Trophoblast cell (in vitro differentiated cells and primary cell): ENCODE measurements around the gene JOSD2.

ENCODE experiments used
- DNase-seq, 2 donors: peaks; one replicate each; pipeline ENCODE4 v3.0.0-alpha.2; 2016
- H2AFZ ChIP-seq: 2 replicates; pipeline ENCODE4 v1.6.1; 2013; ENCODE audit warnings: low read length, moderate library complexity, mild to moderate bottlenecking; ENCODE audit not compliant: insufficient read depth, poor library complexity
- H2AK5ac ChIP-seq: 2 replicates; pipeline ENCODE4 v1.6.1; 2013; ENCODE audit warnings: mild to moderate bottlenecking, low read length
- H2BK120ac ChIP-seq: 2 replicates; pipeline ENCODE4 v1.6.1; 2013; ENCODE audit warnings: low read length, mild to moderate bottlenecking, moderate library complexity; ENCODE audit not compliant: insufficient read depth, poor library complexity
- H2BK12ac ChIP-seq: 2 replicates; pipeline ENCODE4 v1.6.1; 2013; ENCODE audit warnings: mild to moderate bottlenecking, low read length, moderate library complexity
- H2BK5ac ChIP-seq: 2 replicates; pipeline ENCODE4 v1.6.1; 2013; ENCODE audit warnings: low read length, low read depth, moderate library complexity, mild to moderate bottlenecking; ENCODE audit not compliant: poor library complexity
- H3K14ac ChIP-seq: 2 replicates; pipeline ENCODE4 v1.6.1; 2013; ENCODE audit warnings: mild to moderate bottlenecking, low read length
- H3K18ac ChIP-seq: 2 replicates; pipeline ENCODE4 v1.6.1; 2013; ENCODE audit warnings: mild to moderate bottlenecking, low read length
- H3K23ac ChIP-seq: 2 replicates; pipeline ENCODE4 v1.6.1; 2013; ENCODE audit warnings: low read length
- H3K27ac ChIP-seq: 2 replicates; pipeline ENCODE4 v1.5.1; 2013; ENCODE audit warnings: low read depth, mild to moderate bottlenecking, inconsistent platforms, low read length, moderate library complexity
- H3K27me3 ChIP-seq: 2 replicates; pipeline ENCODE4 v1.6.1; 2013; ENCODE audit warnings: inconsistent platforms, mild to moderate bottlenecking, low read length, moderate library complexity; ENCODE audit not compliant: insufficient read depth
- H3K36me3 ChIP-seq, 2 experiments: 1 replicate in 1 of 2; 2 replicates in 1 of 2; pipeline ENCODE4 v1.6.1; 2013; ENCODE audit warnings: low read length in 2 of 2, mild to moderate bottlenecking in 2 of 2, moderate library complexity in 1 of 2; ENCODE audit not compliant: insufficient read depth in 2 of 2, control insufficient read depth in 1 of 2
- H3K4ac ChIP-seq: 2 replicates; pipeline ENCODE4 v1.6.1; 2013; ENCODE audit warnings: low read depth, mild to moderate bottlenecking, low read length, moderate library complexity
- H3K4me1 ChIP-seq, 2 experiments: 1 replicate in 1 of 2; 2 replicates in 1 of 2; pipeline ENCODE4 v1.6.1; 2013; ENCODE audit warnings: low read length in 2 of 2, mild to moderate bottlenecking in 2 of 2, moderate library complexity in 1 of 2; ENCODE audit not compliant: insufficient read depth in 2 of 2, control insufficient read depth in 1 of 2
- H3K4me2 ChIP-seq: 2 replicates; pipeline ENCODE4 v1.6.1; 2013; ENCODE audit warnings: inconsistent platforms, mild to moderate bottlenecking, low read length, moderate library complexity
- H3K4me3 ChIP-seq: 2 replicates; pipeline ENCODE4 v1.5.1; 2013; ENCODE audit warnings: mild to moderate bottlenecking, low read depth, low read length, inconsistent platforms
- H3K79me1 ChIP-seq: one replicate; pipeline ENCODE4 v1.6.1; 2013; ENCODE audit warnings: low read length
- H3K79me2 ChIP-seq: 2 replicates; pipeline ENCODE4 v1.6.1; 2013; ENCODE audit warnings: low read length, mild to moderate bottlenecking; ENCODE audit not compliant: control insufficient read depth, insufficient read depth, poor library complexity
- H3K9ac ChIP-seq: 2 replicates; pipeline ENCODE4 v1.6.1; 2013; ENCODE audit warnings: mild to moderate bottlenecking, low read length
- H3K9me3 ChIP-seq: 2 replicates; pipeline ENCODE4 v1.6.1; 2013; ENCODE audit warnings: low read depth, mild to moderate bottlenecking, control low read depth, inconsistent platforms, low read length; ENCODE audit not compliant: insufficient read depth
- H4K12ac ChIP-seq: 2 replicates; pipeline ENCODE4 v1.6.1; 2013; ENCODE audit warnings: low read depth, mild to moderate bottlenecking, low read length, moderate library complexity
- H4K8ac ChIP-seq: 2 replicates; pipeline ENCODE4 v1.6.1; 2013; ENCODE audit warnings: low read depth, mild to moderate bottlenecking, low read length, moderate library complexity
- H4K91ac ChIP-seq: one replicate; pipeline ENCODE4 v1.6.1; 2013; ENCODE audit warnings: low read depth, mild to moderate bottlenecking, low read length, moderate library complexity
- WGBS: extraction: QIAGEN DNeasy Blood & Tissue Kit; methylation state at CpG from one replicate; pipeline ENCODE4 v1.1.7; 2013; ENCODE audit warnings: missing lambda C conversion rate; ENCODE audit not compliant: insufficient read length, insufficient coverage; ENCODE audit errors: extremely low coverage; 5-methylcytosine and 5-hydroxymethylcytosine counted together

Gene JOSD2

GRCh38 chr19:50507376-50507775 lies 3.6 kb downstream of the JOSD2 start:
- peaks cover 9 to 11% of the 10 kb centered on the region in 2 experiments for H3K4me1 ChIP-seq
- H4K91ac ChIP-seq: no peak overlapping the region
- no peak overlapping the region for H3K14ac ChIP-seq
- H2AK5ac ChIP-seq: no peak overlapping the region
- no peak overlapping the region for H2BK120ac ChIP-seq
- peaks cover 5% of the 10 kb centered on the region for H3K79me2 ChIP-seq
- no CpG with 5 or more reads among the region's 8 CpGs for WGBS
- no peak overlapping the region for H3K23ac ChIP-seq
- no peak overlapping the region for H4K12ac ChIP-seq
- peaks cover 9% of the 10 kb centered on the region for H3K79me1 ChIP-seq
- H3K36me3 ChIP-seq: peaks cover 5 to 6% of the 10 kb centered on the region in 2 experiments
- H3K18ac ChIP-seq: no peak overlapping the region
- H2BK5ac ChIP-seq: no peak overlapping the region
- no peaks in the 10 kb centered on the region for H3K9me3 ChIP-seq
- DNase-seq: no peak
- no peak overlapping the region for H3K4me2 ChIP-seq
- H3K9ac ChIP-seq: no peak overlapping the region
- no peak overlapping the region for H3K27ac ChIP-seq
- H3K4me3 ChIP-seq: peak overlapping the region; percentile 41
- H4K8ac ChIP-seq: no peak overlapping the region
- H2BK12ac ChIP-seq: no peak overlapping the region
- no peaks in the 10 kb centered on the region for H3K27me3 ChIP-seq
- H3K4ac ChIP-seq: no peak overlapping the region
- H2AFZ ChIP-seq: no peak overlapping the region

DNA sequence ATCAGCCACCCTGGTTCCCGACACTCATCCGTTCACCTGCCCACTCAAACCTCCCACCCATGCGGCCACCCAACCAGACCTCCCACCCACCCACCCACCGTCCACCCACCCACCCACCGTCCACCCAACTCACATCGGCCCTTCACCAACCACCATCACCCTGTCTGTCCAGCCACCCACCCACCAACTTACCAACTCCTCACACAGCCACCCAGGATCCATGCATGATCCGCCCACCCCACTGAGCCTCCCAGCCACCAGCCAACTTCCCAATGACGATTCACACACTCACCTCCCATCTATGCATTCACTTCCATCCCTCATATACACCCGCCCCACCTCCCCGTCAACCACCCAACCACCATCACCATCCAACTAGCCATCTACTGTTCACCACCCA lies 4.3 kb downstream of the JOSD2 start:
- H2BK120ac ChIP-seq: no peak overlapping the region

GRCh38 chr19:50505856-50506611 lies 5.0 kb downstream of the JOSD2 start:
- H2BK5ac ChIP-seq: no peak overlapping the region
- no peak for DNase-seq
- H3K4ac ChIP-seq: no peak overlapping the region
- H3K14ac ChIP-seq: no peak overlapping the region
- peaks cover 5% of the 10 kb centered on the region for H3K79me2 ChIP-seq
- WGBS: no CpG with 5 or more reads among the region's 30 CpGs
- no peak overlapping the region for H2AFZ ChIP-seq
- no peak overlapping the region for H4K91ac ChIP-seq
- peak overlapping the region; percentile 8 for H2BK12ac ChIP-seq
- no peak overlapping the region for H3K4me3 ChIP-seq
- no peak overlapping the region for H4K12ac ChIP-seq
- no peak overlapping the region for H2BK120ac ChIP-seq
- peaks cover 12 to 15% of the 10 kb centered on the region in 2 experiments for H3K4me1 ChIP-seq
- peaks cover 5 to 6% of the 10 kb centered on the region in 2 experiments for H3K36me3 ChIP-seq
- H3K9me3 ChIP-seq: no peaks in the 10 kb centered on the region
- H2AK5ac ChIP-seq: no peak overlapping the region
- H3K18ac ChIP-seq: no peak overlapping the region
- no peak overlapping the region for H3K23ac ChIP-seq
- H3K27ac ChIP-seq: no peak overlapping the region
- no peak overlapping the region for H3K4me2 ChIP-seq
- H3K27me3 ChIP-seq: no peaks in the 10 kb centered on the region
- no peak overlapping the region for H4K8ac ChIP-seq
- peaks cover 14% of the 10 kb centered on the region for H3K79me1 ChIP-seq
- H3K9ac ChIP-seq: no peak overlapping the region

More for the DNA sequence above, 4.3 kb downstream of the JOSD2 start:
- Histone ChIP-seq H3K36me3 (peaks cover 5 to 6% of the 10 kb centered on the region in 2 experiments), H3K27me3 (no peaks in the 10 kb centered on the region), H3K27ac (no peak overlapping the region), H3K23ac (no peak overlapping the region), H4K8ac (no peak overlapping the region), H3K9me3 (no peaks in the 10 kb centered on the region), H4K91ac (no peak overlapping the region), H2AFZ (no peak overlapping the region), H3K4me3 (no peak overlapping the region), H3K4me1 (peaks cover 7 to 12% of the 10 kb centered on the region in 2 experiments), H3K14ac (no peak overlapping the region), H3K4ac (no peak overlapping the region), H3K4me2 (no peak overlapping the region), H3K18ac (no peak overlapping the region), H2BK5ac (no peak overlapping the region), H3K79me1 (peaks cover 14% of the 10 kb centered on the region), H2AK5ac (no peak overlapping the region), H3K9ac (no peak overlapping the region), H3K79me2 (peaks cover 5% of the 10 kb centered on the region), H4K12ac (no peak overlapping the region), H2BK12ac (no peak overlapping the region)
- WGBS: 100% methylated on average over 2 of the region's 10 CpGs
- no peak for DNase-seq

- peaks cover 17 to 23% of the 10 kb centered on the region in 2 experiments for H3K4me1 ChIP-seq
- H3K23ac ChIP-seq: no peak overlapping the region
- H2BK120ac ChIP-seq: peak overlapping the region; percentile 88
- peaks cover 5 to 6% of the 10 kb centered on the region in 2 experiments for H3K36me3 ChIP-seq
- DNase-seq: no peak
- H3K14ac ChIP-seq: peak overlapping the region; percentile 54
- peak overlapping the region; percentile 36 for H2AK5ac ChIP-seq
- H4K91ac ChIP-seq: peak overlapping the region; percentile 83
- peak overlapping the region; percentile 58 for H2BK12ac ChIP-seq
- no peaks in the 10 kb centered on the region for H3K9me3 ChIP-seq
- peak overlapping the region; percentile 15 for H2BK5ac ChIP-seq
- no peaks in the 10 kb centered on the region for H3K27me3 ChIP-seq
- no peak overlapping the region for H4K12ac ChIP-seq
- peak overlapping the region; percentile 39 for H4K8ac ChIP-seq
- H3K4me3 ChIP-seq: peak overlapping the region; percentile 7
- H3K4ac ChIP-seq: peak overlapping the region; percentile 20
- H2AFZ ChIP-seq: no peak overlapping the region
- no CpG with 5 or more reads among the region's 25 CpGs for WGBS
- H3K79me1 ChIP-seq: peaks cover 27% of the 10 kb centered on the region
- peak overlapping the region; percentile 16 for H3K9ac ChIP-seq
- peak overlapping the region; percentile 38 for H3K4me2 ChIP-seq
- H3K79me2 ChIP-seq: peaks cover 3% of the 10 kb centered on the region
- peak overlapping the region; percentile 27 for H3K18ac ChIP-seq
- peak overlapping the region; percentile 60 for H3K27ac ChIP-seq
Observed at GRCh38 chr19:50501568-50502475, 9.2 kb downstream of the JOSD2 start.
